IMR-90 (cell line): ENCODE results near the gene NPIPA5. TPM values are rescaled to one million over a fixed set of nuclear protein-coding genes. Genes with fewer than 3 reads are reported as not detected.
"Not testable (repeated sequence)": the region's sequence is repeated elsewhere in the genome, so short reads cannot be mapped to it uniquely, and the experiment has no call there.

Source experiments
- ATAC-seq: fragments of 200-7000 bp; cut with Tn5 transposase; 2 replicates; pipeline ENCODE4 v1.9.1; 2020; ENCODE audit warnings: low read depth, mild to moderate bottlenecking, moderate library complexity
- BruUV-seq: library from RNA; stranded (reverse); fragments of 400-500 nt; replicated peaks from 2 replicates; lab custom pipeline; 2021; lab: Mats Ljungman, UMichigan
- CTCF ChIA-PET: fragments of 300-600 bp; formaldehyde crosslinking; extraction: SDS; loops from one replicate; lab custom pipeline; 2021; ENCODE audit warnings: antibody characterized with exemption; lab: Yijun Ruan, JAX
- POLR2A ChIA-PET: fragments of 300-600 bp; sonication (Branson Sonifier 250); formaldehyde crosslinking; loops from one replicate; lab custom pipeline; 2022; ENCODE audit warnings: antibody characterized with exemption; ENCODE audit not compliant: unreplicated experiment; lab: Charles Lee
- DNase-seq: peaks from one replicate; pipeline ENCODE4 v3.0.0; 2013
- H2AFZ ChIP-seq: replicated peaks from 2 replicates; pipeline ENCODE3; 2013; ENCODE audit warnings: low read length, mild to moderate bottlenecking; ENCODE audit not compliant: poor library complexity
- H2AK5ac ChIP-seq: 2 replicates; pipeline ENCODE4 v1.6.1; 2013; ENCODE audit warnings: low read depth, low read length, inconsistent platforms
- H2AK9ac ChIP-seq: replicated peaks from 2 replicates; pipeline ENCODE3; 2013; ENCODE audit warnings: mild to moderate bottlenecking, low read depth, low read length, moderate library complexity; ENCODE audit not compliant: poor library complexity
- H2BK120ac ChIP-seq: 2 replicates; pipeline ENCODE4 v1.6.1; 2013; ENCODE audit warnings: low read depth, low read length, inconsistent platforms
- H2BK15ac ChIP-seq: 3 replicates; pipeline ENCODE4 v1.6.1; 2013; ENCODE audit warnings: low read depth, low read length, inconsistent platforms
- H2BK20ac ChIP-seq: 2 replicates; pipeline ENCODE4 v1.6.1; 2013; ENCODE audit warnings: low read depth, mild to moderate bottlenecking, inconsistent platforms, low read length, moderate library complexity
- H2BK5ac ChIP-seq: 2 replicates; pipeline ENCODE4 v1.6.1; 2013; ENCODE audit warnings: mild to moderate bottlenecking, low read depth, low read length, inconsistent platforms; ENCODE audit not compliant: poor library complexity, severe bottlenecking
- H3K14ac ChIP-seq: replicated peaks from 2 replicates; pipeline ENCODE4 v1.6.1; 2013; ENCODE audit warnings: low read depth, low read length, inconsistent platforms
- H3K18ac ChIP-seq: 2 replicates; pipeline ENCODE4 v1.6.1; 2013; ENCODE audit warnings: low read depth, low read length, control low read depth
- H3K23ac ChIP-seq: 2 replicates; pipeline ENCODE4 v1.6.1; 2013; ENCODE audit warnings: low read depth, low read length, inconsistent platforms
- H3K27ac ChIP-seq: 2 replicates; pipeline ENCODE4 v1.5.1; 2013; ENCODE audit warnings: mild to moderate bottlenecking, control low read depth, low read length; ENCODE audit not compliant: insufficient read depth
- H3K27me3 ChIP-seq: 2 replicates; pipeline ENCODE4 v1.6.1; 2013; ENCODE audit warnings: low read length; ENCODE audit not compliant: control insufficient read depth, insufficient read depth
- H3K36me3 ChIP-seq: 2 replicates; pipeline ENCODE4 v1.6.1; 2013; ENCODE audit warnings: low read length, mixed read lengths; ENCODE audit not compliant: control insufficient read depth, insufficient read depth
- H3K4ac ChIP-seq: 2 replicates; pipeline ENCODE4 v1.6.1; 2013; ENCODE audit warnings: low read depth, low read length, inconsistent platforms
- H3K4me1 ChIP-seq: 2 replicates; pipeline ENCODE4 v1.6.1; 2013; ENCODE audit warnings: low read length, mixed read lengths; ENCODE audit not compliant: control insufficient read depth, insufficient read depth
- H3K4me2 ChIP-seq: 2 replicates; pipeline ENCODE4 v1.6.1; 2013; ENCODE audit warnings: low read depth, mild to moderate bottlenecking, control low read depth, low read length, moderate library complexity
- H3K4me3 ChIP-seq: 2 replicates; pipeline ENCODE4 v1.5.1; 2013; ENCODE audit warnings: low read depth, mild to moderate bottlenecking, control low read depth, low read length, moderate library complexity; ENCODE audit not compliant: insufficient read depth
- H3K56ac ChIP-seq: 2 replicates; pipeline ENCODE4 v1.6.1; 2013; ENCODE audit warnings: low read length, inconsistent platforms; ENCODE audit not compliant: insufficient read depth; ENCODE audit errors: extremely low read depth
- H3K79me1 ChIP-seq, 2 experiments: 2 replicates each; pipeline ENCODE4 v1.6.1; 2013; ENCODE audit warnings: low read length in 2 of 2, inconsistent platforms in 1 of 2, low read depth in 1 of 2
- H3K9ac ChIP-seq: 2 replicates; pipeline ENCODE4 v1.6.1; 2013; ENCODE audit warnings: low read depth, low read length, control low read depth
- H3K9me1 ChIP-seq: 2 replicates; pipeline ENCODE4 v1.6.1; 2013; ENCODE audit warnings: low read length, inconsistent platforms; ENCODE audit not compliant: insufficient read depth
- H3K9me3 ChIP-seq: 2 replicates; pipeline ENCODE4 v1.6.1; 2013; ENCODE audit warnings: low read length; ENCODE audit not compliant: control insufficient read depth, insufficient read depth
- H4K20me1 ChIP-seq: 2 replicates; pipeline ENCODE4 v1.6.1; 2013; ENCODE audit warnings: low read length, inconsistent platforms; ENCODE audit not compliant: insufficient read depth
- H4K5ac ChIP-seq: 2 replicates; pipeline ENCODE4 v1.6.1; 2013; ENCODE audit warnings: mild to moderate bottlenecking, low read depth, low read length, control low read depth
- H4K8ac ChIP-seq, 2 experiments: 2 replicates each; pipeline ENCODE4 v1.6.1; 2013; ENCODE audit warnings: low read depth in 2 of 2, low read length in 2 of 2, control low read depth in 1 of 2, inconsistent platforms in 1 of 2
- H4K91ac ChIP-seq: 2 replicates; pipeline ENCODE4 v1.6.1; 2013; ENCODE audit warnings: low read depth, low read length, inconsistent platforms; ENCODE audit not compliant: insufficient read depth
- WGBS, 2 experiments: methylation state at CpG; one replicate each; pipeline versions ENCODE4 v1.1.5 to v1.1.7; 2013; ENCODE audit warnings: missing lambda C conversion rate in 2 of 2; ENCODE audit not compliant: insufficient read length in 1 of 2; ENCODE audit errors: extremely low coverage in 2 of 2; 5-methylcytosine and 5-hydroxymethylcytosine counted together
- dilution Hi-C: fragments of 300-500 bp; cut with HindIII; formaldehyde crosslinking; loops from one replicate; pipeline ENCODE4 v1.14.3; 2018; ENCODE audit warnings: low sequenced_read_pairs; ENCODE audit not compliant: unreplicated experiment
- in situ Hi-C: fragments of 300-500 bp; cut with MboI; formaldehyde crosslinking; loops from 3 replicates; pipeline ENCODE4 v1.14.3; 2019; ENCODE audit warnings: low sequenced_read_pairs, inconsistent platforms, mixed read lengths
- intact Hi-C: fragments of 100-400 bp; cut with micrococcal nuclease; formaldehyde crosslinking; loops from 2 replicates; pipeline ENCODE4 v1.10.0; 2022
- polyA plus RNA-seq, 3 experiments: library from polyadenylated mRNA; depleted of rRNA; stranded (reverse); fragments of >200 nt; gene quantifications; 2 replicates each; pipeline ENCODE4 v1.2.3, GENCODE V29; 2012; ENCODE audit warnings: low replicate concordance in 1 of 3
- total RNA-seq: library from RNA; depleted of rRNA; stranded (reverse); fragments of >200 nt; gene quantifications from 2 replicates; pipeline ENCODE4 v1.2.3, GENCODE V29; 2012

The NPIPA5 gene
- total and polyA plus RNA-seq, 2 of the 4 experiments (the other 2 are of a cell fraction) = 1.3 TPM; not detected in 1

DNA sequence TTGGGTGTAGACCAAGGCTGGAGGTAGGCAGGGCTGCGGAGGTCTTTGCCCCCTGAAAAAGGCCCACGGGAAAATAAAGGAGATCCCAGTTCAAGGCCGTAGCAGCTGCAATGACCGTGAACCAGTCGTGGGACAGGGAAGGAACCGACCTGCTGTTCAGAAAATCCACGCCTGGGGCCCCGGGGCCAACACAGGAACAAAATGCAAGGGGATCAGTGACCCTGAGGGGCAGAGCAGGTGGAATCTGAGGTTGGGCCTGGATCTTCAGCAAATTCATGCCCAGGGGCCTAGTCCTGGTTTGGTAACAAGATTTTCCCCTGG, 18.4 kb upstream of the NPIPA5 start:
- H3K56ac ChIP-seq, H2AK5ac ChIP-seq, H3K4ac ChIP-seq, H4K5ac ChIP-seq, H4K8ac ChIP-seq, intact Hi-C loops, H3K14ac ChIP-seq, H2AFZ ChIP-seq, BruUV-seq, H3K9me3 ChIP-seq, H2BK15ac ChIP-seq, dilution Hi-C loops, DNase-seq, H4K91ac ChIP-seq, H2AK9ac ChIP-seq, H3K18ac ChIP-seq, in situ Hi-C loops, H4K20me1 ChIP-seq, H3K4me2 ChIP-seq, POLR2A ChIA-PET, H3K79me1 ChIP-seq, H3K9me1 ChIP-seq, H3K9ac ChIP-seq, H2BK20ac ChIP-seq, ATAC-seq, H3K36me3 ChIP-seq, CTCF ChIA-PET, H3K27ac ChIP-seq, H3K23ac ChIP-seq, H3K4me3 ChIP-seq, H2BK5ac ChIP-seq, H3K4me1 ChIP-seq, H2BK120ac ChIP-seq: not testable (repeated sequence)
- peaks cover 12% of the 10 kb centered on the region for H3K27me3 ChIP-seq
- 78% methylated on average over 4 of the region's 8 CpGs; no CpG with 5 or more reads in 1 of the 2 experiments for WGBS, 2 experiments

DNA sequence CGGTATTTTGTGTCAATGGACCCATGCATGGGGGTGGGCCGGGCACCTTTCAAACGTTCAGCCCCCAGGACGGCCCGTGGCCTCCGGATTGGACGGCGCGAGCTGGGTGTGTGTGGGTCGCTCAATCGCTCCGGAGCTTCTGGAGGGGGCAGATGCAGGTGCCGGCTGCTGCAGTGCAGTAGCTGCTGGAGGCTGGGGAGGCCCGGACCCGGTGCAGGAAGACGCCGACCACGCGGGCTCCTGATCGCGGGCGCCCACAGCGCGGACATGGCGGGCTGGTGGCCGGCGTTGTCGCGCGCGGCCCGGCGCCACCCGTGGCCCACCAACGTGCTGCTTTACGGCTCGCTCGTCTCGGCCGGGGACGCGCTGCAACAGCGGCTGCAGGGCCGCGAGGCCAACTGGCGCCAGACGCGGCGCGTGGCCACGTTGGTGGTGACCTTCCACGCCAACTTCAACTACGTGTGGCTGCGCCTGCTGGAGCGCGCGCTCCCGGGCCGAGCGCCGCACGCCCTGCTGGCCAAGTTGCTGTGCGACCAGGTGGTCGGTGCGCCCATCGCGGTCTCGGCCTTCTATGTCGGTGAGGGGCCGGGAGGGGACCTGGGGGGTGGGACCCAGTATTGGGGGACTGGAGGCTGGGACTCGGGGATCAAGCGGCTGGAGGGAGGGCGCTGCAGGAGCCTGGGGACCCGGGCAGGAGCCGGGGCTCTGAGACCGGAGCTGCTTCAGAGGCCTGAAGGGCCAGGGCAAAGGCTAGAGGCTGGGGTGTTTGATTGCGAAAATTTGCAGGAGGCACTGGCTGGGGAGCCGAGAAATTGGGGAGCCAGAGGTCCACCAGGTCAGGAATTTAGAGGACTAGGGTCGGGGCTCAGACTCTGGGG, 17.8 kb upstream of the NPIPA5 start, which contains the start of gene MPV17L:
Gene MPV17L (plus strand): TSS at position 124 of the 878 bp plus-strand sequence. CDS start 144 bp downstream, at position 268.
- peak; percentile 71 for ATAC-seq
- H3K4ac ChIP-seq, H3K9me1 ChIP-seq, H3K23ac ChIP-seq, BruUV-seq, H3K56ac ChIP-seq, H2BK15ac ChIP-seq, H4K91ac ChIP-seq, H2BK120ac ChIP-seq, CTCF ChIA-PET, H3K9me3 ChIP-seq, H3K27ac ChIP-seq, intact Hi-C loops, H3K4me1 ChIP-seq, in situ Hi-C loops, H4K8ac ChIP-seq, H4K5ac ChIP-seq, dilution Hi-C loops, POLR2A ChIA-PET, H2BK20ac ChIP-seq, H3K14ac ChIP-seq, H3K36me3 ChIP-seq, H3K18ac ChIP-seq, H3K9ac ChIP-seq, H2AK5ac ChIP-seq, H4K20me1 ChIP-seq, H2BK5ac ChIP-seq, DNase-seq, H3K79me1 ChIP-seq, H2AK9ac ChIP-seq: not testable (repeated sequence)
- WGBS, 2 experiments = 14% methylated on average over 18 of the region's 79 CpGs; no CpG with 5 or more reads in 1 of the 2 experiments
- H3K4me2 ChIP-seq = peak within 1 kb of the TSS; percentile 47
- H3K4me3 ChIP-seq = peak within 1 kb of the TSS; percentile 32
- peak within 1 kb of the TSS; percentile 72 for H2AFZ ChIP-seq
- H3K27me3 ChIP-seq = peaks cover 12% of the 10 kb centered on the region
